ENCODE results near the gene PIK3CB.

- no peak for TF ChIP-seq CTCF (IDR thresholded peaks at IDR 0.05)
- TF ChIP-seq EP300 (IDR thresholded peaks at IDR 0.05), result no peak
- no peak for TF ChIP-seq POLR2AphosphoS5 (IDR thresholded peaks at IDR 0.05)
- TF ChIP-seq POLR2A (IDR thresholded peaks at IDR 0.05), result no peak
Measured at GRCh38 chr3:138748190-138748589, 86.5 kb downstream of the PIK3CB start.
